Fibroblast of lung (primary cell): Measurements from ENCODE around the gene ARL15. TPM values are rescaled to one million over a fixed set of nuclear protein-coding genes. Genes with fewer than 3 reads are reported as not detected.
A peak's percentile ranks its signal among the peaks of the same experiment; 100 is the strongest.

ENCODE experiments used
- DNase-seq, 2 donors: peaks; one replicate each; pipeline versions ENCODE4 v3.0.0 to v3.0.0-alpha.2; 2010; ENCODE audit warnings: low read depth in 2 of 2
- H2AFZ ChIP-seq: 2 replicates; pipeline ENCODE4 v1.5.1; 2012; ENCODE audit warnings: low read length, control low read depth, inconsistent platforms
- H3K27ac ChIP-seq: 2 replicates; pipeline ENCODE4 v1.5.1; 2011; ENCODE audit warnings: low read length, control low read depth; ENCODE audit not compliant: insufficient read depth
- H3K27me3 ChIP-seq: 2 replicates; pipeline ENCODE4 v1.5.1; 2011; ENCODE audit warnings: mild to moderate bottlenecking, low read length; ENCODE audit not compliant: control insufficient read depth, insufficient read depth
- H3K36me3 ChIP-seq: 2 replicates; pipeline ENCODE4 v1.5.1; 2011; ENCODE audit warnings: low read length; ENCODE audit not compliant: control insufficient read depth, insufficient read depth
- H3K4me1 ChIP-seq: 2 replicates; pipeline ENCODE4 v1.5.1; 2011; ENCODE audit warnings: low read length; ENCODE audit not compliant: control insufficient read depth, insufficient read depth; ENCODE audit errors: extremely low read depth
- H3K4me2 ChIP-seq: 2 replicates; pipeline ENCODE4 v1.5.1; 2011; ENCODE audit warnings: low read length, control low read depth; ENCODE audit not compliant: insufficient read depth; ENCODE audit errors: extremely low read depth
- H3K4me3 ChIP-seq, 4 experiments: fragments of 200-600 bp in 1 of 4; sonication (generic) in 1 of 4; replicated peaks in 1 of 4; 2 replicates each; pipeline ENCODE4 v1.5.1; 2011 to 2016; ENCODE audit warnings: low read length in 4 of 4, low read depth in 3 of 4, mild to moderate bottlenecking in 3 of 4, control low read depth in 2 of 4, inconsistent platforms in 1 of 4, mixed read lengths in 1 of 4; ENCODE audit not compliant: insufficient read depth in 1 of 4; ENCODE audit errors: control extremely low read depth in 1 of 4
- H3K79me2 ChIP-seq: 2 replicates; pipeline ENCODE4 v1.5.1; 2012; ENCODE audit warnings: mild to moderate bottlenecking, low read length, inconsistent platforms; ENCODE audit not compliant: control insufficient read depth, insufficient read depth
- H3K9ac ChIP-seq: 2 replicates; pipeline ENCODE4 v1.5.1; 2011; ENCODE audit warnings: mild to moderate bottlenecking, low read length, control low read depth; ENCODE audit not compliant: insufficient read depth
- H3K9me3 ChIP-seq: 2 replicates; pipeline ENCODE4 v1.5.1; 2012; ENCODE audit warnings: low read depth, low read length; ENCODE audit not compliant: control insufficient read depth, insufficient read depth
- H4K20me1 ChIP-seq: 2 replicates; pipeline ENCODE4 v1.5.1; 2011; ENCODE audit warnings: low read length; ENCODE audit not compliant: control insufficient read depth, insufficient read depth; ENCODE audit errors: extremely low read depth
- CTCF ChIP-seq, 2 donors: IDR thresholded peaks in 1 of 2; conservative IDR thresholded peaks in 1 of 2; 1 replicate in 1 of 2; 2 replicates in 1 of 2; pipeline ENCODE4 v1.5.1; 2011 to 2012; ENCODE audit warnings: low read length in 2 of 2, control low read depth in 1 of 2, inconsistent platforms in 1 of 2, low read depth in 1 of 2, mild to moderate bottlenecking in 1 of 2
- EZH2 ChIP-seq: IDR thresholded peaks from 2 replicates; pipeline ENCODE4 v1.5.1; 2012; ENCODE audit warnings: low read length, control low read depth, mild to moderate bottlenecking; ENCODE audit errors: missing control alignments
- polyA plus RNA-seq, 2 donors: library from polyadenylated mRNA; depleted of rRNA in 1 of 2; stranded (reverse) in 1 of 2; unstranded in 1 of 2; fragments of >200 nt; gene quantifications; 2 replicates each; pipeline ENCODE4 v1.2.1, GENCODE V29; 2011 to 2012; ENCODE audit warnings: missing spikeins in 1 of 2
- total RNA-seq: library from RNA; depleted of rRNA; stranded (reverse); fragments of >200 nt; gene quantifications from 2 replicates; pipeline ENCODE4 v1.2.1, GENCODE V29; 2014

ARL15 gene
- total and polyA plus RNA-seq, 2 donors (not counting 1 experiment from before 2014, with no cell fraction given): 20.6 to 28.7 TPM

GRCh38 chr5:54021431-54022164, 288.8 kb downstream of the ARL15 start:
- Histone ChIP-seq H3K79me2 (no peaks in the 10 kb centered on the region), H3K4me3 (no peak overlapping the region), H3K9me3 (no peaks in the 10 kb centered on the region), H4K20me1 (no peaks in the 10 kb centered on the region), H3K4me1 (peaks cover 4% of the 10 kb centered on the region), H3K9ac (no peak overlapping the region), H3K27me3 (no peaks in the 10 kb centered on the region), H2AFZ (no peak overlapping the region), H3K27ac (no peak overlapping the region), H3K36me3 (no peaks in the 10 kb centered on the region), H3K4me2 (no peak overlapping the region)
- DNase-seq: peak; percentile 29 to 49
- no peak for TF ChIP-seq CTCF (conservative IDR thresholded peaks at IDR 0.05 in 1 of 2, IDR thresholded peaks at IDR 0.05 in 1 of 2; ENCODE audit: low read depth in 1 of 2, low read length in 2 of 2)
- no peak for TF ChIP-seq EZH2

- H3K9ac ChIP-seq: no peak overlapping the region
- H2AFZ ChIP-seq: no peak overlapping the region
- no peak overlapping the region for H3K27ac ChIP-seq
- no peaks in the 10 kb centered on the region for H4K20me1 ChIP-seq
- no peak overlapping the region for H3K4me2 ChIP-seq
- TF ChIP-seq EZH2 (no peak), CTCF (conservative IDR thresholded peaks at IDR 0.05 in 1 of 2, IDR thresholded peaks at IDR 0.05 in 1 of 2; ENCODE audit: low read depth in 1 of 2, low read length in 2 of 2) (no peak)
- H3K79me2 ChIP-seq: no peaks in the 10 kb centered on the region
- H3K36me3 ChIP-seq: no peaks in the 10 kb centered on the region
- no peaks in the 10 kb centered on the region for H3K27me3 ChIP-seq
- no peak overlapping the region for H3K4me3 ChIP-seq
- peaks cover 4% of the 10 kb centered on the region for H3K4me1 ChIP-seq
- DNase-seq: no peak
- no peaks in the 10 kb centered on the region for H3K9me3 ChIP-seq
These were observed 291.9 kb downstream of the ARL15 start for GRCh38 chr5:54018438-54018837.

- Histone ChIP-seq H3K27ac (no peak overlapping the region), H3K4me2 (no peak overlapping the region)
- TF ChIP-seq EZH2: no peak
- TF ChIP-seq CTCF (conservative IDR thresholded peaks at IDR 0.05 in 1 of 2, IDR thresholded peaks at IDR 0.05 in 1 of 2; ENCODE audit: low read depth in 1 of 2, low read length in 2 of 2): no peak
These were observed 292.8 kb downstream of the ARL15 start for GRCh38 chr5:54017580-54017979.

More at GRCh38 chr5:54017580-54017979, 292.8 kb downstream of the ARL15 start:
- Histone ChIP-seq H4K20me1 (no peaks in the 10 kb centered on the region), H3K9ac (no peak overlapping the region), H3K27me3 (no peaks in the 10 kb centered on the region), H3K36me3 (no peaks in the 10 kb centered on the region), H3K4me3 (no peak overlapping the region), H2AFZ (no peak overlapping the region), H3K9me3 (no peaks in the 10 kb centered on the region), H3K4me1 (peaks cover 7% of the 10 kb centered on the region), H3K79me2 (no peaks in the 10 kb centered on the region)
- DNase-seq: no peak
